Germinal center (tissue), 1 donor: Measurements from ENCODE around the gene TGM4.

Experiments
- DNase-seq: peaks from one replicate; pipeline ENCODE4 v3.0.0; 2012; ENCODE audit warnings: mixed read lengths, low spot score

TGM4 gene

GRCh38 chr3:44954962-44955361, 80.6 kb downstream of the TGM4 start:
- DNase-seq, result peak; percentile 53

- DNase-seq, result no peak
These were observed 81.5 kb downstream of the TGM4 start for GRCh38 chr3:44955917-44956316.

GRCh38 chr3:44957986-44958385, 83.6 kb downstream of the TGM4 start:
- DNase-seq, result no peak

GRCh38 chr3:44958386-44958785, 84.0 kb downstream of the TGM4 start:
- no peak for DNase-seq

GRCh38 chr3:44960387-44961026, 86.1 kb downstream of the TGM4 start:
- DNase-seq, result no peak

- DNase-seq, result no peak
These were observed 87.5 kb downstream of the TGM4 start for GRCh38 chr3:44961888-44962287.

GRCh38 chr3:44962621-44963393, 88.4 kb downstream of the TGM4 start:
- DNase-seq, result no peak

- DNase-seq, result no peak
These were observed 89.3 kb downstream of the TGM4 start for GRCh38 chr3:44963571-44964325.
